KMS-11 (cell line): ENCODE results near the gene RPL12.

Experiments used
- H2AFZ ChIP-seq: fragments of 200-600 bp; sonication (generic); 2 replicates; pipeline ENCODE4 v1.6.1; 2016; ENCODE audit warnings: antibody characterized with exemption, mixed run types, low read depth
- H3K27ac ChIP-seq: fragments of 200-600 bp; sonication (generic); 2 replicates; pipeline ENCODE4 v1.6.1; 2016; ENCODE audit warnings: mild to moderate bottlenecking, mixed run types
- H3K27me3 ChIP-seq: fragments of 200-600 bp; sonication (generic); 2 replicates; pipeline ENCODE4 v1.6.1; 2017; ENCODE audit warnings: mild to moderate bottlenecking, low read depth, mixed run types, moderate library complexity; ENCODE audit not compliant: insufficient read depth
- H3K36me3 ChIP-seq: fragments of 200-600 bp; sonication (generic); 2 replicates; pipeline ENCODE4 v1.6.1; 2017; ENCODE audit warnings: mild to moderate bottlenecking, mixed run types; ENCODE audit not compliant: insufficient read depth
- H3K4me1 ChIP-seq: fragments of 200-600 bp; sonication (generic); 2 replicates; pipeline ENCODE4 v1.6.1; 2016; ENCODE audit warnings: mild to moderate bottlenecking, low read depth, mixed run types; ENCODE audit not compliant: poor library complexity, severe bottlenecking
- H3K4me2 ChIP-seq: fragments of 200-600 bp; sonication (generic); 2 replicates; pipeline ENCODE4 v1.7.0; 2016; ENCODE audit warnings: mild to moderate bottlenecking, mixed run types
- H3K4me3 ChIP-seq: fragments of 200-600 bp; sonication (generic); IDR thresholded peaks from 2 replicates; pipeline ENCODE4 v1.6.1; 2017; ENCODE audit warnings: low read depth, low read length, mixed read lengths; ENCODE audit not compliant: insufficient read depth
- H3K79me2 ChIP-seq: fragments of 200-600 bp; sonication (generic); 2 replicates; pipeline ENCODE4 v1.6.1; 2016; ENCODE audit warnings: low read depth, mixed run types; ENCODE audit not compliant: insufficient read depth
- H3K9ac ChIP-seq: fragments of 200-600 bp; sonication (generic); 2 replicates; pipeline ENCODE4 v1.6.1; 2016; ENCODE audit warnings: mild to moderate bottlenecking, mixed run types
- H4K20me1 ChIP-seq: fragments of 200-600 bp; sonication (generic); 2 replicates; pipeline ENCODE4 v1.6.1; 2016; ENCODE audit warnings: mild to moderate bottlenecking, mixed run types; ENCODE audit not compliant: insufficient read depth
- TF ChIP-seq, protein P1 (sequence below): fragments of 200-600 bp; sonication (generic); conservative IDR thresholded peaks from 2 replicates; pipeline ENCODE4 v1.6.1; 2017; ENCODE audit warnings: low read depth, mild to moderate bottlenecking, antibody characterized with exemption, low read length, moderate library complexity, mixed read lengths

RPL12 gene

GRCh38 chr9:127489471-127490115, 38.4 kb upstream of the RPL12 start:
- Histone ChIP-seq H4K20me1 (no peaks in the 10 kb centered on the region), H3K27ac (no peak overlapping the region), H3K27me3 (no peaks in the 10 kb centered on the region), H2AFZ (no peak overlapping the region), H3K4me2 (no peak overlapping the region), H3K36me3 (no peaks in the 10 kb centered on the region), H3K4me1 (no peaks in the 10 kb centered on the region), H3K9ac (no peak overlapping the region), H3K4me3 (no peak overlapping the region), H3K79me2 (no peaks in the 10 kb centered on the region)
- TF ChIP-seq, protein P1, sequence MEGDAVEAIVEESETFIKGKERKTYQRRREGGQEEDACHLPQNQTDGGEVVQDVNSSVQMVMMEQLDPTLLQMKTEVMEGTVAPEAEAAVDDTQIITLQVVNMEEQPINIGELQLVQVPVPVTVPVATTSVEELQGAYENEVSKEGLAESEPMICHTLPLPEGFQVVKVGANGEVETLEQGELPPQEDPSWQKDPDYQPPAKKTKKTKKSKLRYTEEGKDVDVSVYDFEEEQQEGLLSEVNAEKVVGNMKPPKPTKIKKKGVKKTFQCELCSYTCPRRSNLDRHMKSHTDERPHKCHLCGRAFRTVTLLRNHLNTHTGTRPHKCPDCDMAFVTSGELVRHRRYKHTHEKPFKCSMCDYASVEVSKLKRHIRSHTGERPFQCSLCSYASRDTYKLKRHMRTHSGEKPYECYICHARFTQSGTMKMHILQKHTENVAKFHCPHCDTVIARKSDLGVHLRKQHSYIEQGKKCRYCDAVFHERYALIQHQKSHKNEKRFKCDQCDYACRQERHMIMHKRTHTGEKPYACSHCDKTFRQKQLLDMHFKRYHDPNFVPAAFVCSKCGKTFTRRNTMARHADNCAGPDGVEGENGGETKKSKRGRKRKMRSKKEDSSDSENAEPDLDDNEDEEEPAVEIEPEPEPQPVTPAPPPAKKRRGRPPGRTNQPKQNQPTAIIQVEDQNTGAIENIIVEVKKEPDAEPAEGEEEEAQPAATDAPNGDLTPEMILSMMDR, result no peak

- no peak overlapping the region for H3K27ac ChIP-seq
- TF ChIP-seq, protein P1, result no peak
- no peaks in the 10 kb centered on the region for H3K27me3 ChIP-seq
- H3K9ac ChIP-seq, result no peak overlapping the region
- no peaks in the 10 kb centered on the region for H4K20me1 ChIP-seq
- no peak overlapping the region for H3K4me2 ChIP-seq
- no peak overlapping the region for H3K4me3 ChIP-seq
- H3K36me3 ChIP-seq, result no peaks in the 10 kb centered on the region
- no peaks in the 10 kb centered on the region for H3K79me2 ChIP-seq
- no peak overlapping the region for H2AFZ ChIP-seq
- H3K4me1 ChIP-seq, result no peaks in the 10 kb centered on the region
Observed at GRCh38 chr9:127488946-127489345, 37.7 kb upstream of the RPL12 start.

- TF ChIP-seq, protein P1, result no peak
- Histone ChIP-seq H3K79me2 (no peaks in the 10 kb centered on the region), H3K9ac (no peak overlapping the region), H4K20me1 (no peaks in the 10 kb centered on the region), H3K36me3 (no peaks in the 10 kb centered on the region), H3K27ac (no peak overlapping the region), H3K4me1 (no peaks in the 10 kb centered on the region), H3K4me3 (no peak overlapping the region), H3K27me3 (no peaks in the 10 kb centered on the region), H2AFZ (no peak overlapping the region), H3K4me2 (no peak overlapping the region)
Observed at GRCh38 chr9:127485995-127486394, 34.8 kb upstream of the RPL12 start.

- TF ChIP-seq, protein P1, result no peak
- Histone ChIP-seq H3K9ac (no peak overlapping the region), H3K27me3 (no peaks in the 10 kb centered on the region), H4K20me1 (no peaks in the 10 kb centered on the region), H3K4me3 (no peak overlapping the region), H3K4me2 (no peak overlapping the region), H3K4me1 (no peaks in the 10 kb centered on the region), H3K79me2 (no peaks in the 10 kb centered on the region), H3K36me3 (no peaks in the 10 kb centered on the region), H2AFZ (no peak overlapping the region), H3K27ac (no peak overlapping the region)
Observed at GRCh38 chr9:127482662-127483061, 31.5 kb upstream of the RPL12 start.
